Measurements from ENCODE around the gene AFAP1L2. TPM values are rescaled to one million over a fixed set of nuclear protein-coding genes. Genes with fewer than 3 reads are reported as not detected.
"Not testable (repeated sequence)": the region's sequence is repeated elsewhere in the genome, so short reads cannot be mapped to it uniquely, and the experiment has no call there.

Gene AFAP1L2
- polyA plus RNA-seq, 1 donor from 2014 or later = 0.88 TPM

GRCh38 chr10:114349522-114350215, 54.6 kb downstream of the AFAP1L2 start:
- Histone ChIP-seq H3K27ac (ENCODE audit: low read length) (no peak overlapping the region), H3K79me2 (replicated peaks; ENCODE audit: insufficient read depth, low read length) (no peaks in the 10 kb centered on the region), H3K4me2 (ENCODE audit: low read length) (no peak overlapping the region)

GRCh38 chr10:114349071-114349470, 55.2 kb downstream of the AFAP1L2 start:
- not testable (repeated sequence) for H3K27me3 ChIP-seq (ENCODE audit: insufficient read depth, low read depth, low read length); H3K9me2 ChIP-seq (ENCODE audit: insufficient read depth, low read length); H3K4me2 ChIP-seq (ENCODE audit: low read length); H3K79me2 ChIP-seq (replicated peaks; ENCODE audit: insufficient read depth, low read length); H3K4me3 ChIP-seq (ENCODE audit: low read length); H3K9ac ChIP-seq (ENCODE audit: low read length); H3F3A ChIP-seq (ENCODE audit: insufficient read depth, low read length, poor library complexity, severe bottlenecking); H3K9me3 ChIP-seq (ENCODE audit: low read length); H3K27ac ChIP-seq (ENCODE audit: low read length); H2AFZ ChIP-seq (ENCODE audit: low read depth, low read length); H3K36me3 ChIP-seq (ENCODE audit: insufficient read depth, low read length); H4K20me1 ChIP-seq (ENCODE audit: insufficient read depth)

More at GRCh38 chr10:114349522-114350215, 54.6 kb downstream of the AFAP1L2 start:
- Histone ChIP-seq H3F3A (ENCODE audit: insufficient read depth, low read length, poor library complexity, severe bottlenecking) (no peaks in the 10 kb centered on the region), H3K9ac (ENCODE audit: low read length) (no peak overlapping the region), H3K36me3 (ENCODE audit: insufficient read depth, low read length) (no peaks in the 10 kb centered on the region), H3K9me2 (ENCODE audit: insufficient read depth, low read length) (no peaks in the 10 kb centered on the region), H2AFZ (ENCODE audit: low read depth, low read length) (no peak overlapping the region), H3K9me3 (ENCODE audit: low read length) (no peaks in the 10 kb centered on the region), H4K20me1 (ENCODE audit: insufficient read depth) (no peaks in the 10 kb centered on the region), H3K27me3 (ENCODE audit: insufficient read depth, low read depth, low read length) (no peaks in the 10 kb centered on the region), H3K4me3 (ENCODE audit: low read length) (no peak overlapping the region)
- TF ChIP-seq EZH2 (IDR thresholded peaks at IDR 0.05; ENCODE audit: borderline replicate concordance, insufficient read depth, low read length, poor library complexity, severe bottlenecking) (no peak), MXI1 (conservative IDR thresholded peaks at IDR 0.05; ENCODE audit: poor library complexity, severe bottlenecking) (no peak), RAD21 (conservative IDR thresholded peaks at IDR 0.05) (no peak), EP300 (conservative IDR thresholded peaks at IDR 0.05; ENCODE audit: poor library complexity, severe bottlenecking) (no peak), TAF1 (IDR thresholded peaks at IDR 0.05; ENCODE audit: low read depth) (no peak), POLR2AphosphoS5 (IDR thresholded peaks at IDR 0.05) (no peak), SMC3 (conservative IDR thresholded peaks at IDR 0.05; ENCODE audit: poor library complexity) (no peak)
- TF ChIP-seq, protein P1, sequence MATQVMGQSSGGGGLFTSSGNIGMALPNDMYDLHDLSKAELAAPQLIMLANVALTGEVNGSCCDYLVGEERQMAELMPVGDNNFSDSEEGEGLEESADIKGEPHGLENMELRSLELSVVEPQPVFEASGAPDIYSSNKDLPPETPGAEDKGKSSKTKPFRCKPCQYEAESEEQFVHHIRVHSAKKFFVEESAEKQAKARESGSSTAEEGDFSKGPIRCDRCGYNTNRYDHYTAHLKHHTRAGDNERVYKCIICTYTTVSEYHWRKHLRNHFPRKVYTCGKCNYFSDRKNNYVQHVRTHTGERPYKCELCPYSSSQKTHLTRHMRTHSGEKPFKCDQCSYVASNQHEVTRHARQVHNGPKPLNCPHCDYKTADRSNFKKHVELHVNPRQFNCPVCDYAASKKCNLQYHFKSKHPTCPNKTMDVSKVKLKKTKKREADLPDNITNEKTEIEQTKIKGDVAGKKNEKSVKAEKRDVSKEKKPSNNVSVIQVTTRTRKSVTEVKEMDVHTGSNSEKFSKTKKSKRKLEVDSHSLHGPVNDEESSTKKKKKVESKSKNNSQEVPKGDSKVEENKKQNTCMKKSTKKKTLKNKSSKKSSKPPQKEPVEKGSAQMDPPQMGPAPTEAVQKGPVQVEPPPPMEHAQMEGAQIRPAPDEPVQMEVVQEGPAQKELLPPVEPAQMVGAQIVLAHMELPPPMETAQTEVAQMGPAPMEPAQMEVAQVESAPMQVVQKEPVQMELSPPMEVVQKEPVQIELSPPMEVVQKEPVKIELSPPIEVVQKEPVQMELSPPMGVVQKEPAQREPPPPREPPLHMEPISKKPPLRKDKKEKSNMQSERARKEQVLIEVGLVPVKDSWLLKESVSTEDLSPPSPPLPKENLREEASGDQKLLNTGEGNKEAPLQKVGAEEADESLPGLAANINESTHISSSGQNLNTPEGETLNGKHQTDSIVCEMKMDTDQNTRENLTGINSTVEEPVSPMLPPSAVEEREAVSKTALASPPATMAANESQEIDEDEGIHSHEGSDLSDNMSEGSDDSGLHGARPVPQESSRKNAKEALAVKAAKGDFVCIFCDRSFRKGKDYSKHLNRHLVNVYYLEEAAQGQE (IDR thresholded peaks at IDR 0.05; ENCODE audit: borderline replicate concordance) = no peak
- TF ChIP-seq, protein P2, sequence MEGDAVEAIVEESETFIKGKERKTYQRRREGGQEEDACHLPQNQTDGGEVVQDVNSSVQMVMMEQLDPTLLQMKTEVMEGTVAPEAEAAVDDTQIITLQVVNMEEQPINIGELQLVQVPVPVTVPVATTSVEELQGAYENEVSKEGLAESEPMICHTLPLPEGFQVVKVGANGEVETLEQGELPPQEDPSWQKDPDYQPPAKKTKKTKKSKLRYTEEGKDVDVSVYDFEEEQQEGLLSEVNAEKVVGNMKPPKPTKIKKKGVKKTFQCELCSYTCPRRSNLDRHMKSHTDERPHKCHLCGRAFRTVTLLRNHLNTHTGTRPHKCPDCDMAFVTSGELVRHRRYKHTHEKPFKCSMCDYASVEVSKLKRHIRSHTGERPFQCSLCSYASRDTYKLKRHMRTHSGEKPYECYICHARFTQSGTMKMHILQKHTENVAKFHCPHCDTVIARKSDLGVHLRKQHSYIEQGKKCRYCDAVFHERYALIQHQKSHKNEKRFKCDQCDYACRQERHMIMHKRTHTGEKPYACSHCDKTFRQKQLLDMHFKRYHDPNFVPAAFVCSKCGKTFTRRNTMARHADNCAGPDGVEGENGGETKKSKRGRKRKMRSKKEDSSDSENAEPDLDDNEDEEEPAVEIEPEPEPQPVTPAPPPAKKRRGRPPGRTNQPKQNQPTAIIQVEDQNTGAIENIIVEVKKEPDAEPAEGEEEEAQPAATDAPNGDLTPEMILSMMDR (IDR thresholded peaks at IDR 0.05; ENCODE audit: poor library complexity, severe bottlenecking) = no peak

Measured in neural cell (in vitro differentiated cells).